Measurements from ENCODE around the gene INTS13. TPM values are rescaled to one million over a fixed set of nuclear protein-coding genes. Genes with fewer than 3 reads are reported as not detected.
"Not testable (repeated sequence)": the region's sequence is repeated elsewhere in the genome, so short reads cannot be mapped to it uniquely, and the experiment has no call there.

The INTS13 gene
- total RNA-seq, 1 donor from 2014 or later = 23.3 TPM

DNA sequence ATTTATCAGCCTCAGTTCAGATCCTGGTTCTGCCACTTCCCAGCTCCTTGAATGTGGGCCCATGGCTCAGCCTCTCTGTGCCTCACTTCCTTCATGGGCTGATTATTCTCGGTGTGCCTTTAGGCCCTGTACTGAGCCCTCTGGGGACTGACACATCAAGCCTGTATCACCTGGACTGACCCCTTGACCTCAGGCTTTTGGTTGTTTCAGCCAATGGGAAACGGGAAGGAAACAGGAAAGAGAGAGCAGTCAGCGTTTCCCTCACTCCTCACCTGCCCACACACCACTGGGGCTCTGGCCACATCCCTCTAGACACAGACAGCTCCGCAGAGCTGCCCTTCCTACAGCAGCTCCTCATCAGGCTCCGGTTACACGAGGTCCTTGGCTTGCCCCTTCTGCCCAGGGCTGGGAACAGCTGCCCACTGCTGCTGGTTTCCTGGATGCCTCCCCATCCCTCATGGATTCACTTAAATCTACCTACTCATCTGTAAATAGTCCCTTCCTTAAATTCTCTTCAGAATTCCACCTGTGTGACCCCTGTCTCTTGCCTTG, 67.8 kb downstream of the INTS13 start:
- Mint-ChIP-seq H3K4me3 (ENCODE audit: unreplicated experiment) (no peak overlapping the region), H3K27ac (ENCODE audit: unreplicated experiment) (no peak overlapping the region), H3K36me3 (ENCODE audit: low read depth) (no peaks in the 10 kb centered on the region), H3K9me3 (ENCODE audit: low read depth) (no peaks in the 10 kb centered on the region), H3K27me3 (ENCODE audit: low read depth) (peaks cover 3% of the 10 kb centered on the region), H3K4me1 (ENCODE audit: low read depth) (peaks cover 4% of the 10 kb centered on the region)
- TF ChIP-seq, protein P1, sequence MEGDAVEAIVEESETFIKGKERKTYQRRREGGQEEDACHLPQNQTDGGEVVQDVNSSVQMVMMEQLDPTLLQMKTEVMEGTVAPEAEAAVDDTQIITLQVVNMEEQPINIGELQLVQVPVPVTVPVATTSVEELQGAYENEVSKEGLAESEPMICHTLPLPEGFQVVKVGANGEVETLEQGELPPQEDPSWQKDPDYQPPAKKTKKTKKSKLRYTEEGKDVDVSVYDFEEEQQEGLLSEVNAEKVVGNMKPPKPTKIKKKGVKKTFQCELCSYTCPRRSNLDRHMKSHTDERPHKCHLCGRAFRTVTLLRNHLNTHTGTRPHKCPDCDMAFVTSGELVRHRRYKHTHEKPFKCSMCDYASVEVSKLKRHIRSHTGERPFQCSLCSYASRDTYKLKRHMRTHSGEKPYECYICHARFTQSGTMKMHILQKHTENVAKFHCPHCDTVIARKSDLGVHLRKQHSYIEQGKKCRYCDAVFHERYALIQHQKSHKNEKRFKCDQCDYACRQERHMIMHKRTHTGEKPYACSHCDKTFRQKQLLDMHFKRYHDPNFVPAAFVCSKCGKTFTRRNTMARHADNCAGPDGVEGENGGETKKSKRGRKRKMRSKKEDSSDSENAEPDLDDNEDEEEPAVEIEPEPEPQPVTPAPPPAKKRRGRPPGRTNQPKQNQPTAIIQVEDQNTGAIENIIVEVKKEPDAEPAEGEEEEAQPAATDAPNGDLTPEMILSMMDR (IDR thresholded peaks at IDR 0.05) = no peak
- no peak for DNase-seq (ENCODE audit: low spot score)

DNA sequence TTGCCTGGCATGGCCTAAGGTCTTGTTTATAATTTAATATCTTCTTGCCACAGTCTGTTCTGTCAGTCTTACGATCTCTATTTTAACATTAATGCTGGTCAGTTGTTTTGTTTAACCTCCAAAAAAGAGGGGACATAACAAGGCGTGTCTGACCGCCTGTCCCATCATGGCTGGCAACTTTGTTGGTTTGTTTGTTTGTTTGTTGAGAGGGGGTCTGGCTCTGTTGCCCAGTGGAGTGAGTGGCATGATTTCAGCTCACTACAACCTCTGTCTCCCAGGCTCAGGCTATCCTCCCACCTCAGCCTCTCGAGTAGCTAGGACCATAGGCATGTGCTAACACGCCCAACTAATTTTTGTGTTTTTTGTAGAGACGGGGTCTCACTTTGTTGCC, 68.7 kb downstream of the INTS13 start:
- Mint-ChIP-seq H3K27ac (ENCODE audit: unreplicated experiment) (no peak overlapping the region), H3K9me3 (ENCODE audit: low read depth) (no peaks in the 10 kb centered on the region), H3K27me3 (ENCODE audit: low read depth) (peaks cover 3% of the 10 kb centered on the region), H3K4me1 (ENCODE audit: low read depth) (peaks cover 4% of the 10 kb centered on the region), H3K36me3 (ENCODE audit: low read depth) (no peaks in the 10 kb centered on the region), H3K4me3 (ENCODE audit: unreplicated experiment) (no peak overlapping the region)
- TF ChIP-seq, protein P1 (IDR thresholded peaks at IDR 0.05) = no peak
- DNase-seq (ENCODE audit: low spot score) = no peak

DNA sequence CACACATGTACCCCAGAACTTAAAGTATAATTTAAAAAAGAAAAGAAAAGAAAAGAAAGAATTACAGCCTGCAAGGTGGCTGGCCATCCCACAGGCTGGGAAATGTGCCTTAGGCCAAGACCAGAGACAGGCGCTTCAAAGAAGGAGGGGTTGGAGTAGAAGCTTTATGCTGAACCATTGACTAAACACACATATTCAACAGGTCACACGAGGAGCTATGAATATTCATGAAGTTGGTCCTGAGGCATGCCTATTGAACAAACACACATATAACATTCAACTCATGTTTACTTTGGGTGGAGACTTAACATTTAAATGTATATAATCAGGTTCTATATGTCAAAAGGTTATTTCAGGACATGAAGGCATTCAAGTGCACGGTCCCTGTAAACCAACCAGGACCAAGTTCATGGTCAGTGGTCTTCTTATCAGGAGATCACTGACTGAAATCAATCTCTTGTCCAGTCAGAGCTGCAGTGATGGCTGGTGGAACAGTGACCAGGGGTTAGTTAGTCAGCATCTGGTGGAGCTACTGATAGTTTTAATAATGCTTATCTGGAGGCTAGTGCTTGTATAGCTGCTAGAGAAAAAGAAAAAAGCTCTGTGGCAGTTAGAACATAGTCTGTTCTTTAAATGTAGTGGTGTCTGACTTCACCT, 69.2 kb downstream of the INTS13 start:
- Mint-ChIP-seq H3K4me3 (ENCODE audit: unreplicated experiment) (no peak overlapping the region), H3K9me3 (ENCODE audit: low read depth) (no peaks in the 10 kb centered on the region), H3K36me3 (ENCODE audit: low read depth) (no peaks in the 10 kb centered on the region), H3K4me1 (ENCODE audit: low read depth) (peaks cover 4% of the 10 kb centered on the region), H3K27ac (ENCODE audit: unreplicated experiment) (no peak overlapping the region), H3K27me3 (ENCODE audit: low read depth) (peaks cover 3% of the 10 kb centered on the region)
- TF ChIP-seq, protein P1 (IDR thresholded peaks at IDR 0.05) = no peak
- no peak for DNase-seq (ENCODE audit: low spot score)

DNA sequence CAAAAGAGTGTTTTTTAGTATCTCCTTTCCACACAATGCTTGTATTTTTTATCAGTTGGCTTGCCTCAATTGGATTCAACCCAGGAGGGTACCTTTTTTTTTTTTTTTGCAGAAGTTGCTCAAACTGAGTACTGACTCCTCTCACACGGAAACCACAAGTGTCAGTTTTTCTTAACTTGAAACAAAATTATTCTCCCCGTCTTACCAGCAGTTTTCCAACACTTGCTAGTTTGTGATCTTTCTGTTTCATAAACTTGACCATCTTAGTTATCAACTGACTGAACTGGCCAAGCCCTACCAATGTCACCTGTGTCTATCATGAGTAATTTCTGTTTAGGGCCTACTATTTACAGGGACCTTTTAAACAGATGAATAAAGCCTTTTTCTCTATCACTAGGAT, 70.7 kb downstream of the INTS13 start:
- H3K27me3 Mint-ChIP-seq (ENCODE audit: low read depth) = no peaks in the 10 kb centered on the region
- TF ChIP-seq, protein P1 (IDR thresholded peaks at IDR 0.05) = no peak
- H3K9me3 Mint-ChIP-seq (ENCODE audit: low read depth) = no peaks in the 10 kb centered on the region
- H3K27ac Mint-ChIP-seq (ENCODE audit: unreplicated experiment) = no peak overlapping the region
- peaks cover 4% of the 10 kb centered on the region for H3K4me1 Mint-ChIP-seq (ENCODE audit: low read depth)
- H3K4me3 Mint-ChIP-seq (ENCODE audit: unreplicated experiment) = no peak overlapping the region
- H3K36me3 Mint-ChIP-seq (ENCODE audit: low read depth) = no peaks in the 10 kb centered on the region
- DNase-seq (ENCODE audit: low spot score) = no peak

DNA sequence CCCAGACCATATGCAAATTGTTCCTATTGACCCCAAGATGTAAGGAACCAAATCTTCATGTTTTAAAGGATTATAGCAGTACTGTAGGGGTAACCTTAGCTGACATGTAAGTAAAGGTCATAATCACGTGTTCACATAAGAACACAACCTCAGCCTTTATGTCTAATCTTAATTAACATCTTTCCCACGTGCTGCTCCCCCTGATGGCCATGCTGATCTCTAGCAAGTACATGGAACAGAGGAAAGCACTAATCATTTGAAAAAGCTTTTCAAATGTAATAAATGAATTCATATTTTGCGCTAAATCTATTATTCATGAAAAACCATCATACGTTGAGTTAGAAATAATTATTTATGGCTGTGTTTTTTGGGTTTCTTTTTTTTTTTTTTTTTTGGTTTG, 74.3 kb downstream of the INTS13 start:
- no peak overlapping the region for H3K4me3 Mint-ChIP-seq (ENCODE audit: unreplicated experiment)
- TF ChIP-seq, protein P1 (IDR thresholded peaks at IDR 0.05) = peak; percentile 69
- H3K27me3 Mint-ChIP-seq (ENCODE audit: low read depth) = no peaks in the 10 kb centered on the region
- H3K27ac Mint-ChIP-seq (ENCODE audit: unreplicated experiment) = no peak overlapping the region
- H3K4me1 Mint-ChIP-seq (ENCODE audit: low read depth) = no peaks in the 10 kb centered on the region
- H3K9me3 Mint-ChIP-seq (ENCODE audit: low read depth) = no peaks in the 10 kb centered on the region
- no peak for DNase-seq (ENCODE audit: low spot score)
- no peaks in the 10 kb centered on the region for H3K36me3 Mint-ChIP-seq (ENCODE audit: low read depth)

DNA sequence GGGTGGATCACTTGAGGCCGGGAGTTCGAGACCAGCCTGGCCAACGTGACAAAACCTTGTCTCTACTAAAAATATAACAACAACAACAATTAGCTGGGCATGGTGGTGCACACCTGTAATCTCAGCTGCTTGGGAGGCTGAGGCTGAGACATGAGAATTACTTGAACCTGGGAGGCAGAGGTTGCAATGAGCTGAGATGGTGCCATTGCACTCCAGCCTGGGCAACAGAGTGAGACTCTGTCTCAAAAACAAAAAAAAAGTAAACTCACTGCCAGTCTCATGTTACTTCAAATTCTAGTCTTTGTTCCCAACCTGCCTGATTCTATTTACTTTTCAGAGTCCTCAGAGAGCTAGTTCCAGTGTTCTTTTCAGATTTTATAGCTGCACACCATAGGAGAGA, 75.0 kb downstream of the INTS13 start:
- not testable (repeated sequence) for DNase-seq (ENCODE audit: low spot score); H3K27me3 Mint-ChIP-seq (ENCODE audit: low read depth); H3K4me1 Mint-ChIP-seq (ENCODE audit: low read depth); H3K4me3 Mint-ChIP-seq (ENCODE audit: unreplicated experiment); H3K36me3 Mint-ChIP-seq (ENCODE audit: low read depth); H3K27ac Mint-ChIP-seq (ENCODE audit: unreplicated experiment); H3K9me3 Mint-ChIP-seq (ENCODE audit: low read depth)

Data from chondrocyte (in vitro differentiated cells).